H1 (cell line): ENCODE measurements around the gene SUSD1. TPM values are rescaled to one million over a fixed set of nuclear protein-coding genes. Genes with fewer than 3 reads are reported as not detected.

Experiments
- CTCF ChIA-PET: fragments of 300-600 bp; sonication (Branson Sonifier 250); formaldehyde crosslinking; loops from one replicate; lab custom pipeline; 2021; ENCODE audit not compliant: partially characterized antibody; lab: Charles Lee
- POLR2A ChIA-PET: fragments of 300-600 bp; sonication (Branson Sonifier 250); formaldehyde crosslinking; loops from one replicate; lab custom pipeline; 2021; ENCODE audit warnings: inconsistent platforms; ENCODE audit not compliant: partially characterized antibody; lab: Charles Lee
- DNase-seq, 2 experiments: peaks; one replicate each; pipeline versions ENCODE4 v3.0.0 to v3.0.0-alpha.2; 2010 to 2022; ENCODE audit warnings: low spot score in 2 of 2, low read depth in 1 of 2, mixed read lengths in 1 of 2
- FAIRE-seq: peaks from 2 replicates; lab custom pipeline; 2011; peaks lifted over from hg19 to GRCh38; lab: Jason Lieb, UNC
- H2AFZ ChIP-seq: 2 replicates; pipeline ENCODE4 v1.8.1; 2012; ENCODE audit warnings: low read length, inconsistent platforms
- H2AK5ac ChIP-seq: 2 replicates; pipeline ENCODE4 v1.6.1; 2013; ENCODE audit warnings: low read depth, low read length
- H2BK120ac ChIP-seq: replicated peaks from 2 replicates; pipeline ENCODE3; 2013; ENCODE audit warnings: low read depth, low read length, inconsistent platforms
- H2BK12ac ChIP-seq: 2 replicates; pipeline ENCODE4 v1.6.1; 2013; ENCODE audit warnings: low read depth, low read length
- H2BK15ac ChIP-seq: 2 replicates; pipeline ENCODE4 v1.6.1; 2013; ENCODE audit warnings: low read length
- H2BK20ac ChIP-seq: 2 replicates; pipeline ENCODE4 v1.6.1; 2013; ENCODE audit warnings: low read length
- H2BK5ac ChIP-seq: 2 replicates; pipeline ENCODE4 v1.6.1; 2013; ENCODE audit warnings: low read depth, low read length
- H3K14ac ChIP-seq: 2 replicates; pipeline ENCODE4 v1.6.1; 2013; ENCODE audit warnings: inconsistent platforms; ENCODE audit not compliant: insufficient read length
- H3K18ac ChIP-seq: 2 replicates; pipeline ENCODE4 v1.6.1; 2013; ENCODE audit warnings: low read length; ENCODE audit errors: extremely low read depth
- H3K23ac ChIP-seq: 2 replicates; pipeline ENCODE4 v1.6.1; 2013; ENCODE audit warnings: inconsistent platforms; ENCODE audit not compliant: insufficient read length
- H3K23me2 ChIP-seq: 2 replicates; pipeline ENCODE4 v1.6.1; 2013; ENCODE audit warnings: low read depth, low read length
- H3K27ac ChIP-seq: 2 replicates; pipeline ENCODE4 v1.6.1; 2011; ENCODE audit warnings: low read depth, low read length, inconsistent platforms
- H3K27me3 ChIP-seq, 4 experiments: replicated peaks in 1 of 4; 1 replicate in 1 of 4; 2 replicates in 3 of 4; pipeline versions ENCODE4 v1.6.1 to v1.8.1; 2011 to 2013; ENCODE audit warnings: low read length in 3 of 4, mild to moderate bottlenecking in 3 of 4, inconsistent platforms in 2 of 4, mixed read lengths in 2 of 4, moderate library complexity in 1 of 4; ENCODE audit not compliant: control insufficient read depth in 3 of 4, insufficient read depth in 3 of 4; ENCODE audit errors: extremely low read depth in 1 of 4
- H3K36me3 ChIP-seq, 4 experiments: 2 replicates each; pipeline versions ENCODE4 v1.6.1 to v1.8.1; 2011 to 2013; ENCODE audit warnings: mild to moderate bottlenecking in 4 of 4, low read length in 3 of 4, moderate library complexity in 2 of 4, control low read depth in 1 of 4, inconsistent platforms in 1 of 4; ENCODE audit not compliant: insufficient read depth in 4 of 4, control insufficient read depth in 2 of 4
- H3K4ac ChIP-seq: replicated peaks from 2 replicates; pipeline ENCODE3; 2013; ENCODE audit warnings: low read length, low read depth, mixed read lengths, inconsistent platforms; ENCODE audit not compliant: insufficient read length
- H3K4me1 ChIP-seq, 4 experiments: replicated peaks in 1 of 4; 1 replicate in 1 of 4; 2 replicates in 3 of 4; pipeline versions ENCODE4 v1.6.1 to v1.8.1; 2011 to 2013; ENCODE audit warnings: low read length in 3 of 4, inconsistent platforms in 2 of 4, mixed read lengths in 1 of 4; ENCODE audit not compliant: insufficient read depth in 4 of 4, control insufficient read depth in 3 of 4
- H3K4me2 ChIP-seq, 2 experiments: 2 replicates each; pipeline versions ENCODE4 v1.6.1 to v1.8.1; 2011 to 2013; ENCODE audit warnings: low read depth in 2 of 2, low read length in 2 of 2, control low read depth in 1 of 2, inconsistent platforms in 1 of 2, mild to moderate bottlenecking in 1 of 2; ENCODE audit not compliant: insufficient read depth in 1 of 2
- H3K4me3 ChIP-seq, 4 experiments: fragments of 200-600, 300-600 bp in 1 of 4; sonication (generic), shearing (Covaris generic), sonication (Bioruptor Twin) in 1 of 4; 2 replicates each; pipeline versions ENCODE4 v1.5.1 to v1.8.1; 2011 to 2016; ENCODE audit warnings: low read length in 4 of 4, low read depth in 3 of 4, control low read depth in 2 of 4, inconsistent platforms in 2 of 4, mild to moderate bottlenecking in 2 of 4, mixed read lengths in 1 of 4, moderate library complexity in 1 of 4; ENCODE audit not compliant: insufficient read depth in 2 of 4; ENCODE audit errors: extremely low read depth in 1 of 4
- H3K56ac ChIP-seq: replicated peaks from 2 replicates; pipeline ENCODE3; 2013; ENCODE audit warnings: low read depth, mild to moderate bottlenecking, mixed read lengths, low read length, inconsistent platforms; ENCODE audit not compliant: insufficient read length
- H3K79me1 ChIP-seq: 2 replicates; pipeline ENCODE4 v1.6.1; 2013; ENCODE audit warnings: low read depth, low read length, control low read depth
- H3K79me2 ChIP-seq, 2 experiments: 2 replicates each; pipeline versions ENCODE4 v1.6.1 to v1.8.1; 2012 to 2013; ENCODE audit warnings: low read length in 2 of 2, mild to moderate bottlenecking in 2 of 2, inconsistent platforms in 1 of 2; ENCODE audit not compliant: insufficient read depth in 2 of 2, control insufficient read depth in 1 of 2
- H3K9ac ChIP-seq, 4 experiments: replicated peaks in 1 of 4; 1 replicate in 1 of 4; 2 replicates in 3 of 4; pipeline versions ENCODE4 v1.6.1 to v1.8.1; 2011 to 2013; ENCODE audit warnings: low read depth in 3 of 4, low read length in 3 of 4, control low read depth in 2 of 4, mild to moderate bottlenecking in 2 of 4, moderate library complexity in 2 of 4, inconsistent platforms in 1 of 4; ENCODE audit errors: extremely low read depth in 1 of 4
- H3K9me3 ChIP-seq, 2 experiments: 2 replicates each; pipeline versions ENCODE4 v1.6.1 to v1.8.1; 2012 to 2013; ENCODE audit warnings: mild to moderate bottlenecking in 2 of 2, moderate library complexity in 2 of 2, control low read depth in 1 of 2, inconsistent platforms in 1 of 2, low read depth in 1 of 2, low read length in 1 of 2, mixed read lengths in 1 of 2; ENCODE audit not compliant: insufficient read depth in 2 of 2
- H4K20me1 ChIP-seq, 2 experiments: replicated peaks in 1 of 2; 2 replicates each; pipeline versions ENCODE3 to v1.8.1; 2011 to 2013; ENCODE audit warnings: inconsistent platforms in 2 of 2, low read length in 2 of 2, mild to moderate bottlenecking in 1 of 2; ENCODE audit not compliant: insufficient read depth in 2 of 2, control insufficient read depth in 1 of 2
- H4K5ac ChIP-seq: 2 replicates; pipeline ENCODE4 v1.6.1; 2013; ENCODE audit warnings: low read length, low read depth, mixed read lengths, inconsistent platforms; ENCODE audit not compliant: insufficient read length
- H4K8ac ChIP-seq: 2 replicates; pipeline ENCODE4 v1.8.0; 2013; ENCODE audit warnings: mild to moderate bottlenecking, moderate library complexity, low read length, inconsistent platforms; ENCODE audit not compliant: insufficient read depth; ENCODE audit errors: extremely low read depth
- H4K91ac ChIP-seq: replicated peaks from 2 replicates; pipeline ENCODE3; 2013; ENCODE audit warnings: low read length, mixed read lengths, inconsistent platforms; ENCODE audit not compliant: insufficient read length
- ASH2L ChIP-seq: fragments of 200-600, 300-600 bp; sonication (generic); IDR thresholded peaks from one replicate; pipeline ENCODE4 v1.7.1; 2017; ENCODE audit warnings: low read length
- BCL11A ChIP-seq, 2 experiments: IDR thresholded peaks; one replicate each; pipeline ENCODE4 v1.6.1; 2011; ENCODE audit warnings: low read depth in 2 of 2, low read length in 2 of 2, mild to moderate bottlenecking in 2 of 2
- CBX5 ChIP-seq: fragments of 300-800, 300-1000 bp; sonication (generic); IDR thresholded peaks from 2 replicates; pipeline ENCODE4 v1.7.1; 2016; ENCODE audit warnings: antibody characterized with exemption, low read length, low read depth
- GTF2F1 ChIP-seq: IDR thresholded peaks from 2 replicates; pipeline ENCODE4 v1.6.1; 2012; ENCODE audit warnings: low read depth, low read length, improper control_type of control experiment, borderline replicate concordance
- HDAC6 ChIP-seq: IDR thresholded peaks from one replicate; pipeline ENCODE4 v1.7.1; 2012; ENCODE audit warnings: low read depth, mild to moderate bottlenecking, inconsistent platforms, low read length, moderate library complexity
- KDM1A ChIP-seq: fragments of 200-600, 300-600 bp; sonication (generic); IDR thresholded peaks from 2 replicates; pipeline ENCODE4 v1.7.1; 2016; ENCODE audit warnings: mild to moderate bottlenecking, low read length, borderline replicate concordance
- RNF2 ChIP-seq: fragments of 200-900, 300-1000 bp; sonication (generic); IDR thresholded peaks from 2 replicates; pipeline ENCODE4 v1.7.1; 2016; ENCODE audit warnings: borderline replicate concordance, low read depth, mild to moderate bottlenecking, antibody characterized with exemption, low read length; ENCODE audit not compliant: poor library complexity, severe bottlenecking; ENCODE audit errors: missing control alignments
- SIN3A ChIP-seq, 2 experiments: IDR thresholded peaks in 1 of 2; conservative IDR thresholded peaks in 1 of 2; 2 replicates each; pipeline ENCODE4 v1.6.1; 2011 to 2012; ENCODE audit warnings: low read length in 2 of 2, improper control_type of control experiment in 1 of 2, low read depth in 1 of 2, mild to moderate bottlenecking in 1 of 2
- SRF ChIP-seq: IDR thresholded peaks from 2 replicates; pipeline ENCODE4 v1.6.1; 2011; ENCODE audit warnings: mild to moderate bottlenecking, low read depth, low read length, moderate library complexity
- TCF12 ChIP-seq: IDR thresholded peaks from 2 replicates; pipeline ENCODE4 v1.6.1; 2011; ENCODE audit warnings: low read depth, mild to moderate bottlenecking, low read length
- polyA plus RNA-seq, 7 experiments: library from polyadenylated mRNA; depleted of rRNA in 3 of 7; stranded (reverse) in 5 of 7; unstranded in 2 of 7; fragments of >200 nt in 5 of 7; fragments of 200-250 nt in 2 of 7; gene quantifications; 1 replicate in 5 of 7; 2 replicates in 1 of 7; 4 replicates in 1 of 7; pipeline versions ENCODE4 v1.2.1 to v1.2.3, GENCODE V29; 2011 to 2013; ENCODE audit warnings: missing spikeins in 2 of 7, mixed read lengths in 2 of 7
- total RNA-seq: library from RNA; stranded (reverse); fragmentation: NEBNext Ultra II Directional; extraction: Animal tissue kit (Norgen Biotek cat#: 25700); gene quantifications from 2 replicates; pipeline ENCODE4 v1.2.1, GENCODE V29; 2021

Gene SUSD1
- total and polyA plus RNA-seq, 2 of the 8 experiments (the other 6 are each of a cell fraction or from before 2014, with no cell fraction given) = 2.8 to 7.2 TPM

DNA sequence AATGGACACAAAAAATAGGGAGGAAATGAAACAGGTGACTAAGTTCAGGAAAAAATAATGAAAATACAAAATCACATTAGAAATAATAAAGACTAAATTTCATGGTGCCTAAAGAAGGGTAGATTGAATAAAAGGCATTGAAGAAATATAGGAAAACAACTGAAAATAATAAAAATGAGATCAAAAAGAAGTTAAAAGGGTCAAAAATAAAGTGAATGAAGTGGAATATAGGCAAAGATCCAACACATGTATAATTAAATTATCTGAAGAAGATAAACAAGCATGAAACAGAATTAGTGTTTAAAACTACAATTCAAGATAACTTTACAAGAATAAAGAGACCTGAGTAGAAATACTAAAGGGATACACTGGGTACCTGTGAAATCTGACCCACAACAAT lies 87.6 kb downstream of the SUSD1 start:
- H3K27ac ChIP-seq = no peak overlapping the region
- CTCF ChIA-PET = interaction anchor here (0.7 to 4.6 kb wide), 25 partner anchors 8 to 675 kb away, joined by 3 to 30 read pairs (median 4); no protein-coding TSS in a partner anchor
- no peak overlapping the region for H2BK120ac ChIP-seq
- H4K20me1 ChIP-seq = no peaks in the 10 kb centered on the region
- H2BK15ac ChIP-seq = no peak overlapping the region
- H2BK20ac ChIP-seq = no peak overlapping the region
- H4K91ac ChIP-seq = no peak overlapping the region
- no peaks in the 10 kb centered on the region for H3K79me1 ChIP-seq
- no peak overlapping the region for H2AK5ac ChIP-seq
- no peak overlapping the region for H3K4ac ChIP-seq
- H3K4me3 ChIP-seq = no peak overlapping the region
- no peak overlapping the region for H3K4me2 ChIP-seq
- H4K8ac ChIP-seq = no peak overlapping the region
- no peak overlapping the region for H4K5ac ChIP-seq
- no peak overlapping the region for H2AFZ ChIP-seq
- H3K23ac ChIP-seq = no peak overlapping the region
- H3K9me3 ChIP-seq = no peaks in the 10 kb centered on the region; a peak in 1 of 4 replicates
- peaks cover 0 to 4% (median under 1%) of the 10 kb centered on the region in 4 experiments; a peak in 3 of 7 replicates for H3K4me1 ChIP-seq
- no peak overlapping the region for H3K18ac ChIP-seq
- POLR2A ChIA-PET = interaction anchor here (0.6 kb wide), 1 partner anchor 630 kb away, joined by 3 read pairs; the partner anchor contains the start of gene INIP
- no peaks in the 10 kb centered on the region for H3K79me2 ChIP-seq
- H3K36me3 ChIP-seq = no peaks in the 10 kb centered on the region
- no peak overlapping the region for H2BK5ac ChIP-seq
- H3K23me2 ChIP-seq = no peaks in the 10 kb centered on the region
- FAIRE-seq (no peak), DNase-seq (no peak)
- H3K27me3 ChIP-seq = no peaks in the 10 kb centered on the region
- H3K14ac ChIP-seq = no peak overlapping the region
- no peak overlapping the region for H3K9ac ChIP-seq
- H3K56ac ChIP-seq = no peak overlapping the region
- H2BK12ac ChIP-seq = no peak overlapping the region
- TF ChIP-seq TCF12 = no peak
- no peak for TF ChIP-seq BCL11A (IDR thresholded peaks at IDR 0.05; ENCODE audit: low read depth in 2 of 2, low read length in 2 of 2)
- no peak for TF ChIP-seq SRF
- no peak for TF ChIP-seq KDM1A
- no peak for TF ChIP-seq HDAC6
- TF ChIP-seq GTF2F1 = no peak
- no peak for TF ChIP-seq SIN3A (conservative IDR thresholded peaks at IDR 0.05 in 1 of 2, IDR thresholded peaks at IDR 0.05 in 1 of 2; ENCODE audit: low read depth in 1 of 2, low read length in 2 of 2)
- no peak for TF ChIP-seq CBX5
- no peak for TF ChIP-seq ASH2L
- no peak for TF ChIP-seq RNF2
